Activated naive CD4-positive, alpha-beta T cell treated with anti-CD3 and anti-CD28 coated beads, Interleukin-2, amount 10 ng/mL, durations not matched to agents 7 days and 5 days (primary cell): ENCODE results near the gene IL3RA.
A peak's percentile ranks its signal among the peaks of the same experiment; 100 is the strongest.
"Not testable (repeated sequence)": the region's sequence is repeated elsewhere in the genome, so short reads cannot be mapped to it uniquely, and the experiment has no call there.

Experiments
- CTCF ChIA-PET: fragments of 350-600 bp; sonication (Branson Sonifier 250); formaldehyde crosslinking; loops from one replicate; lab custom pipeline; 2021; ENCODE audit warnings: antibody characterized with exemption; lab: Charles Lee
- DNase-seq: peaks from one replicate; pipeline ENCODE4 v3.0.0-alpha.2; 2020
- H3K27ac Mint-ChIP-seq: one replicate; pipeline ENCODE4 v1.8.0; 2021; ENCODE audit warnings: mild to moderate bottlenecking, moderate library complexity, mixed read lengths
- H3K27me3 Mint-ChIP-seq: one replicate; pipeline ENCODE4 v1.8.0; 2021; ENCODE audit warnings: mild to moderate bottlenecking, mixed read lengths
- H3K36me3 Mint-ChIP-seq: one replicate; pipeline ENCODE4 v1.8.0; 2021; ENCODE audit warnings: mixed read lengths
- H3K4me1 Mint-ChIP-seq: one replicate; pipeline ENCODE4 v1.8.0; 2021; ENCODE audit warnings: mixed read lengths
- H3K4me3 Mint-ChIP-seq: one replicate; pipeline ENCODE4 v1.8.0; 2021; ENCODE audit warnings: mild to moderate bottlenecking, moderate library complexity, mixed read lengths
- H3K9me3 Mint-ChIP-seq: one replicate; pipeline ENCODE4 v1.8.0; 2021; ENCODE audit warnings: mixed read lengths

Gene IL3RA

GRCh38 chrX:1313788-1314187, 22.8 kb upstream of the IL3RA start:
- H3K9me3 Mint-ChIP-seq = peaks cover 6% of the 10 kb centered on the region
- H3K4me3 Mint-ChIP-seq = no peak overlapping the region
- H3K36me3 Mint-ChIP-seq = no peaks in the 10 kb centered on the region
- DNase-seq = no peak
- CTCF ChIA-PET = no interaction called here
- no peak overlapping the region for H3K27ac Mint-ChIP-seq
- peaks cover 7% of the 10 kb centered on the region for H3K27me3 Mint-ChIP-seq
- H3K4me1 Mint-ChIP-seq = peaks cover 8% of the 10 kb centered on the region

GRCh38 chrX:1316527-1316926, 20.1 kb upstream of the IL3RA start:
- Mint-ChIP-seq H3K27ac (no peak overlapping the region), H3K9me3 (peaks cover 6% of the 10 kb centered on the region), H3K36me3 (no peaks in the 10 kb centered on the region), H3K4me3 (no peak overlapping the region), H3K4me1 (peaks cover 11% of the 10 kb centered on the region), H3K27me3 (peaks cover 11% of the 10 kb centered on the region)
- peak; percentile 40 for DNase-seq
- CTCF ChIA-PET = no interaction called here

GRCh38 chrX:1321674-1322073, 14.9 kb upstream of the IL3RA start:
- Mint-ChIP-seq H3K9me3 (peaks cover 3% of the 10 kb centered on the region), H3K36me3 (no peaks in the 10 kb centered on the region), H3K4me3 (no peak overlapping the region), H3K4me1 (peaks cover 21% of the 10 kb centered on the region), H3K27ac (no peak overlapping the region), H3K27me3 (peaks cover 31% of the 10 kb centered on the region)
- no peak for DNase-seq
- CTCF ChIA-PET = no interaction called here

- CTCF ChIA-PET = no interaction called here
- peaks cover 30% of the 10 kb centered on the region for H3K27me3 Mint-ChIP-seq
- peak overlapping the region; percentile 81 for H3K27ac Mint-ChIP-seq
Measured at GRCh38 chrX:1322393-1322792, 14.2 kb upstream of the IL3RA start.

GRCh38 chrX:1323315-1323714, 13.3 kb upstream of the IL3RA start:
- H3K27ac Mint-ChIP-seq = peak overlapping the region; percentile 58
- H3K36me3 Mint-ChIP-seq = no peaks in the 10 kb centered on the region
- DNase-seq = peak; percentile 75
- H3K4me1 Mint-ChIP-seq = peaks cover 20% of the 10 kb centered on the region
- CTCF ChIA-PET = no interaction called here
- no peaks in the 10 kb centered on the region for H3K9me3 Mint-ChIP-seq
- no peak overlapping the region for H3K4me3 Mint-ChIP-seq
- H3K27me3 Mint-ChIP-seq = peaks cover 30% of the 10 kb centered on the region

More at GRCh38 chrX:1322393-1322792, 14.2 kb upstream of the IL3RA start:
- peak; percentile 53 for DNase-seq
- Mint-ChIP-seq H3K4me1 (peaks cover 20% of the 10 kb centered on the region), H3K36me3 (no peaks in the 10 kb centered on the region), H3K9me3 (peaks cover 2% of the 10 kb centered on the region), H3K4me3 (peak overlapping the region; percentile 46)

GRCh38 chrX:1325515-1326116, 11.0 kb upstream of the IL3RA start:
- H3K36me3 Mint-ChIP-seq = no peaks in the 10 kb centered on the region
- no peaks in the 10 kb centered on the region for H3K9me3 Mint-ChIP-seq
- no peak for DNase-seq
- H3K4me3 Mint-ChIP-seq = no peak overlapping the region
- no peak overlapping the region for H3K27ac Mint-ChIP-seq
- CTCF ChIA-PET = no interaction called here
- peaks cover 17% of the 10 kb centered on the region for H3K4me1 Mint-ChIP-seq
- peaks cover 38% of the 10 kb centered on the region for H3K27me3 Mint-ChIP-seq

GRCh38 chrX:1327651-1328304, 8.8 kb upstream of the IL3RA start:
- Mint-ChIP-seq H3K9me3 (no peaks in the 10 kb centered on the region), H3K27ac (no peak overlapping the region), H3K27me3 (peaks cover 38% of the 10 kb centered on the region), H3K4me1 (peaks cover 15% of the 10 kb centered on the region), H3K4me3 (no peak overlapping the region), H3K36me3 (no peaks in the 10 kb centered on the region)
- DNase-seq = no peak
- CTCF ChIA-PET = no interaction called here

GRCh38 chrX:1330605-1331004, 6.0 kb upstream of the IL3RA start:
- Mint-ChIP-seq H3K9me3 (no peaks in the 10 kb centered on the region), H3K4me1 (peaks cover 21% of the 10 kb centered on the region), H3K4me3 (no peak overlapping the region), H3K27ac (no peak overlapping the region), H3K36me3 (no peaks in the 10 kb centered on the region), H3K27me3 (peaks cover 29% of the 10 kb centered on the region)
- DNase-seq = no peak
- CTCF ChIA-PET = no interaction called here

- H3K36me3 Mint-ChIP-seq = not testable (repeated sequence)
Measured at GRCh38 chrX:1332433-1332832, 4.2 kb upstream of the IL3RA start.

GRCh38 chrX:1334854-1335253, 1.7 kb upstream of the IL3RA start:
- CTCF ChIA-PET = no interaction called here
- H3K36me3 Mint-ChIP-seq = peaks cover 5% of the 10 kb centered on the region
- no peak overlapping the region for H3K4me3 Mint-ChIP-seq
- H3K27ac Mint-ChIP-seq = no peak overlapping the region
- DNase-seq = no peak
- H3K27me3 Mint-ChIP-seq = peaks cover 33% of the 10 kb centered on the region
- H3K4me1 Mint-ChIP-seq = peaks cover 35% of the 10 kb centered on the region
- peaks cover 7% of the 10 kb centered on the region for H3K9me3 Mint-ChIP-seq

More at GRCh38 chrX:1332433-1332832, 4.2 kb upstream of the IL3RA start:
- H3K4me3 Mint-ChIP-seq, H3K9me3 Mint-ChIP-seq, H3K27ac Mint-ChIP-seq, CTCF ChIA-PET, DNase-seq: not testable (repeated sequence)
- H3K27me3 Mint-ChIP-seq = peaks cover 37% of the 10 kb centered on the region
- peaks cover 35% of the 10 kb centered on the region for H3K4me1 Mint-ChIP-seq

GRCh38 chrX:1336948-1337779, 579 bp downstream of the IL3RA start:
- H3K9me3 Mint-ChIP-seq = peaks cover 15% of the 10 kb centered on the region
- peak overlapping the region; percentile 75 for H3K4me3 Mint-ChIP-seq
- peaks cover 13% of the 10 kb centered on the region for H3K36me3 Mint-ChIP-seq
- CTCF ChIA-PET = no interaction called here
- H3K4me1 Mint-ChIP-seq = peaks cover 35% of the 10 kb centered on the region
- peaks cover 20% of the 10 kb centered on the region for H3K27me3 Mint-ChIP-seq
- H3K27ac Mint-ChIP-seq = peak overlapping the region; percentile 70
- peak; percentile 38 for DNase-seq

- no peak overlapping the region for H3K27ac Mint-ChIP-seq
- peaks cover 17% of the 10 kb centered on the region for H3K36me3 Mint-ChIP-seq
- no peak overlapping the region for H3K4me3 Mint-ChIP-seq
- CTCF ChIA-PET = no interaction called here
- H3K9me3 Mint-ChIP-seq = peaks cover 15% of the 10 kb centered on the region
- DNase-seq = no peak
- peaks cover under 1% of the 10 kb centered on the region for H3K27me3 Mint-ChIP-seq
- H3K4me1 Mint-ChIP-seq = peaks cover 7% of the 10 kb centered on the region
Measured at GRCh38 chrX:1341545-1342184, 5.1 kb downstream of the IL3RA start.

- H3K4me1 Mint-ChIP-seq, H3K9me3 Mint-ChIP-seq, H3K36me3 Mint-ChIP-seq, H3K4me3 Mint-ChIP-seq, H3K27ac Mint-ChIP-seq, DNase-seq, H3K27me3 Mint-ChIP-seq, CTCF ChIA-PET: not testable (repeated sequence)
Measured at GRCh38 chrX:1349606-1350005, 13.0 kb downstream of the IL3RA start.

GRCh38 chrX:1351981-1352714, 15.6 kb downstream of the IL3RA start:
- H3K9me3 Mint-ChIP-seq = no peaks in the 10 kb centered on the region
- peaks cover 2% of the 10 kb centered on the region for H3K36me3 Mint-ChIP-seq

More at GRCh38 chrX:1351981-1352714, 15.6 kb downstream of the IL3RA start:
- no peak for DNase-seq
- Mint-ChIP-seq H3K4me3 (no peak overlapping the region), H3K4me1 (peaks cover 13% of the 10 kb centered on the region), H3K27me3 (no peaks in the 10 kb centered on the region), H3K27ac (no peak overlapping the region)
- CTCF ChIA-PET = no interaction called here
